ENCODE results near the gene SUSD2.

SUSD2 gene

GRCh38 chr22:24147666-24148065, 33.6 kb upstream of the SUSD2 start:
- Histone ChIP-seq H3K36me3 (replicated peaks) (no peaks in the 10 kb centered on the region), H3K27me3 (replicated peaks) (no peaks in the 10 kb centered on the region), H3K27ac (no peak overlapping the region), H3K4me3 (ENCODE audit: low read depth, low read length) (no peak overlapping the region)
- in situ Hi-C loops (cut with HindIII; ENCODE audit: low pct_ligation_motif_present, low sequenced_read_pairs): no loop called here
- DNase-seq: no peak
- TF ChIP-seq CTCF (IDR thresholded peaks at IDR 0.05; ENCODE audit: low read depth, low read length, missing control alignments): no peak

- no peak for TF ChIP-seq CTCF (IDR thresholded peaks at IDR 0.05; ENCODE audit: low read depth, low read length, missing control alignments)
- no peak overlapping the region for H3K27ac ChIP-seq
- no peak overlapping the region for H3K4me3 ChIP-seq (ENCODE audit: low read depth, low read length)
- no peaks in the 10 kb centered on the region for H3K27me3 ChIP-seq (replicated peaks)
- H3K36me3 ChIP-seq (replicated peaks): no peaks in the 10 kb centered on the region
- no peak for DNase-seq
- in situ Hi-C loops (cut with HindIII; ENCODE audit: low pct_ligation_motif_present, low sequenced_read_pairs): no loop called here
Observed at GRCh38 chr22:24148266-24149197, 32.8 kb upstream of the SUSD2 start.

GRCh38 chr22:24149198-24149590, 32.1 kb upstream of the SUSD2 start:
- no peak overlapping the region for H3K4me3 ChIP-seq (ENCODE audit: low read depth, low read length)
- TF ChIP-seq CTCF (IDR thresholded peaks at IDR 0.05; ENCODE audit: low read depth, low read length, missing control alignments): no peak
- no peak overlapping the region for H3K27ac ChIP-seq
- H3K27me3 ChIP-seq (replicated peaks): no peaks in the 10 kb centered on the region
- H3K36me3 ChIP-seq (replicated peaks): no peaks in the 10 kb centered on the region
- DNase-seq: no peak
- in situ Hi-C loops (cut with HindIII; ENCODE audit: low pct_ligation_motif_present, low sequenced_read_pairs): no loop called here

- no peak for TF ChIP-seq CTCF (IDR thresholded peaks at IDR 0.05; ENCODE audit: low read depth, low read length, missing control alignments)
- no peak overlapping the region for H3K27ac ChIP-seq
- no peaks in the 10 kb centered on the region for H3K36me3 ChIP-seq (replicated peaks)
- in situ Hi-C loops (cut with HindIII; ENCODE audit: low pct_ligation_motif_present, low sequenced_read_pairs): no loop called here
- DNase-seq: peak; percentile 31
- H3K27me3 ChIP-seq (replicated peaks): no peaks in the 10 kb centered on the region
- H3K4me3 ChIP-seq (ENCODE audit: low read depth, low read length): no peak overlapping the region
Observed at GRCh38 chr22:24153353-24153752, 27.9 kb upstream of the SUSD2 start.

GRCh38 chr22:24153959-24154358, 27.3 kb upstream of the SUSD2 start:
- DNase-seq: no peak

More at GRCh38 chr22:24153959-24154358, 27.3 kb upstream of the SUSD2 start:
- in situ Hi-C loops (cut with HindIII; ENCODE audit: low pct_ligation_motif_present, low sequenced_read_pairs): no loop called here
- Histone ChIP-seq H3K27ac (no peak overlapping the region), H3K4me3 (ENCODE audit: low read depth, low read length) (no peak overlapping the region), H3K27me3 (replicated peaks) (no peaks in the 10 kb centered on the region), H3K36me3 (replicated peaks) (no peaks in the 10 kb centered on the region)
- no peak for TF ChIP-seq CTCF (IDR thresholded peaks at IDR 0.05; ENCODE audit: low read depth, low read length, missing control alignments)

Measured in brain microvascular endothelial cell (primary cell).